IPS-18a (cell line): ENCODE measurements around the gene THADA.

Experiments used
- H3K27ac ChIP-seq: one replicate; pipeline ENCODE4 v1.5.1; 2013; ENCODE audit warnings: low read length
- H3K27me3 ChIP-seq: one replicate; pipeline ENCODE4 v1.6.1; 2013; ENCODE audit warnings: mild to moderate bottlenecking, low read length; ENCODE audit not compliant: control insufficient read depth, insufficient read depth
- H3K36me3 ChIP-seq: one replicate; pipeline ENCODE4 v1.6.1; 2013; ENCODE audit warnings: low read depth, low read length; ENCODE audit not compliant: control insufficient read depth
- H3K4me1 ChIP-seq: one replicate; pipeline ENCODE4 v1.6.1; 2013; ENCODE audit warnings: low read depth, low read length; ENCODE audit not compliant: control insufficient read depth
- H3K4me3 ChIP-seq: one replicate; pipeline ENCODE4 v1.5.1; 2013; ENCODE audit warnings: low read length
- H3K9ac ChIP-seq: one replicate; pipeline ENCODE4 v1.6.1; 2013; ENCODE audit warnings: mild to moderate bottlenecking, low read length, moderate library complexity
- H3K9me3 ChIP-seq: one replicate; pipeline ENCODE4 v1.6.1; 2013; ENCODE audit warnings: low read depth, low read length; ENCODE audit not compliant: control insufficient read depth

The THADA gene

DNA sequence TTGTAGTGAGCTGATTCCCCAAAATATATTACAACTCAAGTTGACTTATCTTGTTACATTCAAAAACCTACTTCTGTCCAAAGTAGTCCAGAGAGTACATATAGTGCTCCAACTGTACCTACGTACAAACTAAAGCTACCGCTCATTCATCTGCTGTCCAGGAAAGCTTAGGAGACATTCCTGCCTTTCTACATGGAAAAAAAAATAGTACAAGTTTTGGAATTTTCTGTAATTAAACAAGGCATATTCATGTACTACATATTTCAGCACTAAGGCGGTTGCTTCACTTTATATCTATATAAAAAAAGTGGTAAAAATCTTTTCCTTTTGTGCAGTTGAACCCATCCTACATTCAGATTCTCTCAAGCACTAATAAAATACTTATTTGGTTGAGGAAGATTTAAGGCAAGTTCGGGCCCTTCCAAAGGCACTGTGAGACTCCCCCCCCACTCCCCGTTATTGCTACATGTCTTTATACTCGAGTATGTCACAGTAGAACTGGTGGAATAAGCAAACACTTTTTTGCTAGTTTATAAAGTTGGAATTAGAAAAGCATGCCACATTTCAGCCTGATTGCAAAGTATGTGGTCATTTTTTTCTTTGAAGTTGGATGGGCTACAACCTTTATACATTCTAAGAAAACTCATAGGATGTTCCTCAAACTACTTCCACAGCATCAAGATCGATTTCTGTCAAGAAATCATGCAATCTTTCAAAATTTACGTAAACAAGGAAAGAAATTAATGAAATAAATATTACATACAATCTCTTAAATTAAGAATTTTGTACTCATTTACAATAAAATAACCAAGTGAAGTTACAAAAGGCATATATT lies 373.1 kb downstream of the THADA start:
- Histone ChIP-seq H3K27me3 (no peaks in the 10 kb centered on the region), H3K36me3 (peaks cover 26% of the 10 kb centered on the region), H3K27ac (no peak overlapping the region), H3K9ac (peak overlapping the region; percentile 42), H3K4me1 (peaks cover 54% of the 10 kb centered on the region), H3K9me3 (no peaks in the 10 kb centered on the region), H3K4me3 (peak overlapping the region; percentile 83)

DNA sequence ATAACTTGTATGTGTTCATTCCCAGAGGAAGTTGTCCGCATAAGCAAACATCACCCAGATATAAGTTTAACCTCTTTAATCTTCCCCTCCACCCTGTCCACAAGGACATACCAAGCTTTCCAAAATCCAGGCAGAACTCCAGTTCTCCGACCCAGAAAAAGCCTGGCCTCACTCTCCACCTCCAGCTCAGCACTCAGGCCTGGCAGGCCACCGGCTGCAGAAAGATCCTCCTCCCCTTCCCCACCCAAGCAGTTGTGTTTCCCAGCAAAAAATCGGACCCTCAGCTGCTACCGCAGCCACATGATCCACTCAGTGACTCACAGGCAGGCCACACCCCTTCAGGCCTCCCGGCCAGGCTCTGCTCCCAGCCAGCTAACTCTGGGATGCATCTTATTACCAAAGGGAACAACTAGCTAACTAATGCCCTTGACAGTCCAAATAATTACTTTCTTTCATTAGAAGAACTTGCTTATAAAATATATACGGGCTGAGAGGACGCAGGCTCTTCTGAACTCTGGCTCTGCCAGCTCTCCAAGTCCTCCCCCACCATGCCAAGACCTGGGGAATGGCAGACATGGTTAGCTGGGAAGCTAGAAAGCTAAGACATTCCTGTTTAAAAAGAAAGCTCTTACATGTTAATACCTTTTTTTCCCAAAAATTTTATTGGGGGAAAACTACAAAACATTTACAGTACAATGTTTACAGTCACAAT lies 373.9 kb downstream of the THADA start:
- H3K4me1 ChIP-seq = peaks cover 59% of the 10 kb centered on the region

DNA sequence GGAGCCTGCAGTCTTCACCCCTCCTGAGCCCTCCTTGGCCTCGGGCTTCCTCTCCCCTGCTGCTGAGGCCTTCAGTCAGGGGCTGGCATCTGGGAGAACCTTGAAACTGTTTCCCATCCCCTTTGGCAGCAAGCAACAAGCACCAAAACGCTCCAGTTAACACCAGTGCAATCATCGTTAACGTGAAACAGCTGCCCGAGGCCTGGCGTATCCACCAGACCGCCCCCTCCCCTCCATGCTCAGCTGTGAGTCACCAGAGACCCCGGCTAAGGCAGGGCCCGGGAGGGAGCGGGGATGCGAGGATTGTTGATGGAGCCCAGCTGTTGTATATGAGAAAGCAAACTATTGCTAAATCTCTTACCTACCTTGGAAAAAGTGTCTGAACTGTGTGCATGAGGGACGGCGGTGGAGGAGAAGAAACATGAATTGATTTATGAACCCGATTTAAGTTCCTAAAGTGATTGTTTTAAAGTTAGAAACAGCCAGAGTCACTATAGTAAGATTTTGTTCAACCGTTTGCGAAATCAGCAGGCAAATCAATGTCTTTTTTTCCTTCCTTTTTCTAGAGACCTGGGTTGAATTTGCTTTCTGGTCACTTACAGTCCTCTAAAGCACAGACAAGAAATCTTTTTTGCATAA lies 374.6 kb downstream of the THADA start:
- Histone ChIP-seq H3K9ac (peak overlapping the region; percentile 42), H3K9me3 (no peaks in the 10 kb centered on the region), H3K36me3 (peaks cover 26% of the 10 kb centered on the region), H3K27ac (peak overlapping the region; percentile 64), H3K27me3 (no peaks in the 10 kb centered on the region), H3K4me1 (peaks cover 59% of the 10 kb centered on the region), H3K4me3 (peak overlapping the region; percentile 83)

More for the DNA sequence above, 373.9 kb downstream of the THADA start:
- Histone ChIP-seq H3K4me3 (peak overlapping the region; percentile 83), H3K9ac (peak overlapping the region; percentile 42), H3K36me3 (peaks cover 26% of the 10 kb centered on the region), H3K27ac (peak overlapping the region; percentile 31), H3K27me3 (no peaks in the 10 kb centered on the region), H3K9me3 (no peaks in the 10 kb centered on the region)

DNA sequence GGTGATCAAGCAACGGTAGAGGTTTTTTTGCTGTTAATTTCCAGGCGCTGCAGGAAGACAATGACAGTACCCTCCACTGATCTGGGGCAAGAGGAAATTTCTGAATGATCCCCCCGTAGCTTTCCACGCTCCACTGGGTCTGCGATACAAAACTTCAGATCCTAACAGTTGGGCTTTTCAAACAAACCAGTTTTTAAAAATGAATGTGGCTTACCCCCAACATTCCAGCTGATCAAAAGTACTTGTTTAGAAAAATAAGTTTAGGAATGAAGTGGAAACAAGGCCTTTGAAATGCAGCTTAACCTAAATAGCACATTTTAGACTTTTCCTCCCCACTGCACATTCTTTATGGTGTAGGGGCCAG lies 375.1 kb downstream of the THADA start:
- Histone ChIP-seq H3K9me3 (no peaks in the 10 kb centered on the region), H3K4me1 (peaks cover 63% of the 10 kb centered on the region), H3K9ac (peak overlapping the region; percentile 42), H3K27ac (peak overlapping the region; percentile 64), H3K4me3 (peak overlapping the region; percentile 83), H3K36me3 (peaks cover 26% of the 10 kb centered on the region), H3K27me3 (no peaks in the 10 kb centered on the region)

DNA sequence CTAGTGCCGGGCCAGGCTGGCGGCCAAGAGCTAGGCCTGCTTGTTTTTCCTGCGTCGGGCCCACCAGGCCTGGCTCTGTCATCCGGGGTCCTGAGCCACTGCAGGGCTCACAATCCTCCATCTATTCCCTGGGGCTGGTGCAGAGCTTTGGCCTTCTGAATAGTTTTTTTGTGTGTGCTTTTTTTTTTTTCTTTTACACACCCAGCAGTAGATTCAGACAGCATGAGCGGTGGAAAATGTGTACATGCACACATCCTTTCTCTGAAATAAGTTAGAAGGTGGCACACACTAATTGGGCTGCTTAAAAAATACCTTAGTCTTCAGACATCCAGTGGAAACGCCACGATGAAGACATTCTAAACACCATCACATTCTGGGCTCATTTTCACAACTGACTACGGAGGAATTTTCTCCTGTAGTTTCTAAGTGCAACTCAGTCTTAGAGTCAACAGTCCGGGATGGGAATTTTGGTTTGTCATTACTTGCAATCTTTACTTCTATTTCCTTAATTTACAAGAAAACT lies 375.5 kb downstream of the THADA start:
- peak overlapping the region; percentile 87 for H3K27ac ChIP-seq
- H3K4me3 ChIP-seq = peak overlapping the region; percentile 83
- H3K4me1 ChIP-seq = peaks cover 64% of the 10 kb centered on the region

DNA sequence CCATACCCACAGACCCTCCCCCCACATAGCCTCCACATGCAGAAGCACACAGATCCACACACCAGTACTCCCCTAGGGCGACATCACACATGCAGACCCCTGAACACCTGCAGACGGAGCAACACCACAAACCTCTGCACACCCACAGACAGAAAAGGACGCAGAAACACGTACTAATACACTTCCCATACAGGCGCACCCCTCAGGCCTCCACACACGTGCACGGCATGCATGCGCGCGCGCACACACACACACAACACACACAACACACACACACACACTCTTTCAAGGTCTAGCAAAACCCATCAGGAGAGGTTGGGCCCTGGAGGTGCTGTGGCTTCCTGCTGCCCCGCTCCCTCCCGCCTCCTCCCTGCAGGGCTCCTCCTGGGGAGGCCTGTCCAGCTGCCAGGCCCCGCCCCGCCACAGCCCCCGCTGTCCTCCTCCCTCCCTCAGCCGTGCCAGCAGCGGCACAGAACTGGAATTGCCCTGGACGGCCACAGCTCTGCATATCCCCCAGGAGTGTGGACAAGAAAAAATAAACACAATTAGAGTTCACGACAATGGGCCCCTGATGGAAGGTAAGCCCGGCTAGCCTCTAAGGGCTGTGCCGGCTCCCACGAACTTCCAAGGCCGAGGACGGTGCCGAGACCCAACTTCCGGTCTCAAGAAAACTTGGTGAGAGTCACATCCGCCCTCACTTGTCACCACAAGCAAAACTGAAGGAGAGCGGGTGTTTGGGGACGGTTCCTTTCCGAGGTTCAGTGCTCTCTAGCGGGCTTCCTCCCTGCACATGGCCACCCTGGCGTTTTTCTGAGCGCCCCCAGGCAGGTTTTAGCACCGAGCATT lies 376.2 kb downstream of the THADA start:
- H3K27ac ChIP-seq = peak overlapping the region; percentile 87
- H3K36me3 ChIP-seq = peaks cover 20% of the 10 kb centered on the region
- peak overlapping the region; percentile 83 for H3K4me3 ChIP-seq
- H3K9me3 ChIP-seq = no peaks in the 10 kb centered on the region
- H3K4me1 ChIP-seq = peaks cover 64% of the 10 kb centered on the region
- H3K27me3 ChIP-seq = no peaks in the 10 kb centered on the region
- H3K9ac ChIP-seq = peak overlapping the region; percentile 42

More for the DNA sequence above, 375.5 kb downstream of the THADA start:
- Histone ChIP-seq H3K36me3 (peaks cover 25% of the 10 kb centered on the region), H3K27me3 (no peaks in the 10 kb centered on the region), H3K9me3 (no peaks in the 10 kb centered on the region), H3K9ac (peak overlapping the region; percentile 42)

DNA sequence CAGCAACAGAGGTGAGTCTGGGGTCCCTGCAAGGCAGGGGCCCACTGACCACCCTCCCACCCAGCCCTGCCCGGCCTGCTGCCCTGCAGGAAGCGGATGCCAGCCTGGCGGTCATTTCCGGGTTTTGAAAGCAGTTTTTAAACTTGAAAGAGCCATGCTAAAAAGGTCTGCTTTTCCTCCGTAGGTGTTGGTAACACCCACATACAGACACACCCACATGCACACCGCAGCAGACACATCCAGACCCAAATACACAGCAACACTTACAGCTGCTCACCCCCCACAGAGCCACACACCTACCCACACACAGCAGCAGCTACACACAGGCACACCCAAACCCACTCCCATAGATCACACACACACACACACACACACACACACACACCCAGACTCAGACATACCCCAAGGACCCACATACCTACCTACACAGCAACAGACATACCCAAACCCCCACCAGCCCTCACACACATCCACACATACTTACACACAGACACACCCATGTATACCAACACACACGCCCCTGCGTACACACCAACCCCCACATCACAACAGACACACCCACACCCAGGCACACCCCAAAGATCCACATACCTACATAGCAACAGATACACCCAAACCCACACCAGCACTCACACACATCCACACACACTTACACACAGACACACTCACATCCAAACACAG lies 377.0 kb downstream of the THADA start:
- Histone ChIP-seq H3K4me3 (peak overlapping the region; percentile 83), H3K4me1 (peaks cover 64% of the 10 kb centered on the region)

DNA sequence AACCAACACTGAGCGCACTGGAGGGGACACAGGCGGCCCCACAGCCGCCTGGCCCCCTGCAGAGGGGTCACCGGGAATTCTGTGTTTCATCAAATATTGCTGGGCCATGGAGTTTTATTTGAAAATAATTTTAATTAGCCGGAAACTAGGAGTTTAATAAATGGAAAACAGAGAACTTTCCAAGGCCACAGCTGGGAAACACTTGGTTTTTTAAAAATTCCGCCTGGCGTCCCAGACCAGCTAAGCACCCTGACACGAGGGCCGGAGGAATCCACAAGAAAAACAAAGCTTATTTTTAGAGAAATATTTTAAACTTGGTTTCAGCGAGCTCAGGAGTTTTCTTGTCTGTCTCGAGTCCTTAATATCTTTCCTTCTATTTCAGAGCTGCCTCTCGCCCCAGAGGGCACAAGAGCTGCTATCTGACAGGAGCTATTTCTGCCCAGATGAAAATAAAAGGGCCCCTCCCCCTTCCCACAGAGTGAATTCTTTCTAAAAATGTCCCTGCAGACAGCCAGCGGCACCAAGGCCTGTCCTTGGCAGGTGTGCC lies 377.6 kb downstream of the THADA start:
- Histone ChIP-seq H3K36me3 (peaks cover 11% of the 10 kb centered on the region), H3K9ac (peak overlapping the region; percentile 36), H3K4me1 (peaks cover 60% of the 10 kb centered on the region), H3K4me3 (peak overlapping the region; percentile 38), H3K27me3 (no peaks in the 10 kb centered on the region), H3K27ac (peak overlapping the region; percentile 35), H3K9me3 (no peaks in the 10 kb centered on the region)

More for the DNA sequence above, 377.0 kb downstream of the THADA start:
- Histone ChIP-seq H3K27ac (peak overlapping the region; percentile 35), H3K9ac (no peak overlapping the region), H3K27me3 (no peaks in the 10 kb centered on the region), H3K9me3 (no peaks in the 10 kb centered on the region), H3K36me3 (peaks cover 17% of the 10 kb centered on the region)

DNA sequence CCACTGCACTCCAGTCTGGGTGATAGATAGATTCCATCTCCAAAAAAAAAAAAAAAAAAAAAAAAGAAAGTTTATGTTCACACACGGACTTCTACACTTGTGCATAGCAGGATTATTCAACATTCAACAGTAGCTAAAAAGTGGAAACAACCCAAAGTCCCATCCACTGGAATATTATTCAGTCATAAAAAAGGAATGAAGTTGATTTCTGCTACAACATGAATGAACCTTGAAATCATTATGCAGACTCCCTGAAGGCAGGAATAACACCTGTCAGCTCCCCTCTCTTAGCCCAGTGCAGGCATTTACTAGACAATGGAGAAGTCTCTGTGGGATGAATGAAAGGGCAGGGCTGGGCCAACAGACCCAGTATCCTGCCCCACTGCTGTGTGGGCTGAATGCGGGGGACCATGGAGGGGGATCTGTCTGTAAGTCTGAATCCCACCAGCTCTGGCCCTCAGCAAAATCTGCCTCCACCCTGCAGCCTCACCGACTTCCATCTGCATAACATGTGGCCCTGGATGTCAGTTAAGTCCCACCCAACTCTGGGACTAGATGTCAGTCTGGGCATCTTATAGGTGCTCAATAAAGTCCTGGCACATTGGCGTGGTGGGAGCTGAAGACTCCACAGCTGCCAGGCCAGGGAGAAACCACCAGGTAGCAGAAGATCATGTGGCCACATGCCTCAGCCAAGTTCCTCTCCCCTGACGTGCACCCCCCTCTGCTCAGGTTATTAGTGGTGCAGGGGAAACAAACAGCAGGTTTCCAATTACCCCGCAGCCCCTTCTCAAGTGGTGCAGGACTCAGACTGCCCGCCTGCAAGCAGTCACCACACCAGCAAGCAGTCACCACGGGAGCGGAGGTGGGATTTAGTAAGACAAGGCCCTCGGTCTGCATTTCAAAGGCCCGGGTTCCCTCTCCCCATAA lies 378.3 kb downstream of the THADA start:
- Histone ChIP-seq H3K4me3 (peak overlapping the region; percentile 38), H3K9me3 (no peaks in the 10 kb centered on the region), H3K27me3 (no peaks in the 10 kb centered on the region), H3K36me3 (peaks cover 4% of the 10 kb centered on the region), H3K4me1 (peaks cover 56% of the 10 kb centered on the region), H3K27ac (peak overlapping the region; percentile 70), H3K9ac (peak overlapping the region; percentile 36)
